ENCODE data around the gene LRRC57. TPM values are rescaled to one million over a fixed set of nuclear protein-coding genes. Genes with fewer than 3 reads are reported as not detected.

Gene LRRC57
- total RNA-seq, 4 donors from 2014 or later = 20.9 to 46.9 (median 31.8) TPM

DNA sequence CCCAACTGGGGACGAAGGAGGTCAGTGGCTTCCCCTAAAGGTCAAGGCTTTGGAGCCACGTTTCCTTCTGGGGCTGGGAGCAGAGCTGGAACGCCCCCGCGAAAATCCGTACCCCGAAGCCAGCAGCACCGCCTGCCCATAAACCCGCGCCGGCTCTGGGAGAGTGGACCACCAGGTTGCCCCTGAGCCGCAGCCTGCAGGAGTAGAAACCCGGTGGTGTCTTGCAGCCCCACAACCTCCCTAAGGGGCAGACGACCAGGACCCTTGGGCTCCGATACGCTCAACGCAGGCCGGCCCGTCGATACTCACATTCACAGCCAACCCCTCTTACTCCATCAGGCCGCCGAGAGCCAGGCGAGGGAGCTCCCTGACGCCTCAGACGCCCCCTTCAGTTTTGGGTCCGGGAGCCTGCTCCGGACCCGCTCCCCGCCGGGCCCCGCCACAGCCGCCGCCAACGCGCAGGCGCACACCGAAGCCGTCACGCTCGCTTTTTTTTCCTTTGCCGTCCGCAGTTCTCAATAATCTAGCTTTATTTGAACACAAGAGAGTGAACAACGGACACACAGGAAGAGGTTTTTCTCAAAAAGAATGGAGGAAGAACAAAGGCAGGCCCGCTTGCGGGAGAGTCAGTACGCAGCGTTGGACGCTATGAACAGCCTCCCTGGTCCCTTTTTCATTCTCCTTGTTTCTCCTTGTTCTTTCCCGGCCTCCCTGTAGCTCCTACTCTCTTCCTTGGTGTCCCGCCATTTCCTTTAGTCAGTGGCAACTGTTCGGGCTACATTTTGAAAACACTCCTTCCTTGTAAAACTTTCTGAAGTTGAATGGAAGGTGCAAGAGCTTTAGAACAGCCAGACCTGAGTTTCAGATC, 57.7 kb downstream of the LRRC57 start, which contains the start of gene ZNF106:
ZNF106 (minus strand) TSS at position 471 of the 868 bp plus-strand sequence. CDS start 18,852 bp downstream, outside the sequence.
- TF ChIP-seq POLR2A (IDR thresholded peaks at IDR 0.05) (peak; percentile 14 to 82), POLR2AphosphoS5 (IDR thresholded peaks at IDR 0.05) (peak; percentile 46 to 85 (median 77))
- TF ChIP-seq, protein P1, sequence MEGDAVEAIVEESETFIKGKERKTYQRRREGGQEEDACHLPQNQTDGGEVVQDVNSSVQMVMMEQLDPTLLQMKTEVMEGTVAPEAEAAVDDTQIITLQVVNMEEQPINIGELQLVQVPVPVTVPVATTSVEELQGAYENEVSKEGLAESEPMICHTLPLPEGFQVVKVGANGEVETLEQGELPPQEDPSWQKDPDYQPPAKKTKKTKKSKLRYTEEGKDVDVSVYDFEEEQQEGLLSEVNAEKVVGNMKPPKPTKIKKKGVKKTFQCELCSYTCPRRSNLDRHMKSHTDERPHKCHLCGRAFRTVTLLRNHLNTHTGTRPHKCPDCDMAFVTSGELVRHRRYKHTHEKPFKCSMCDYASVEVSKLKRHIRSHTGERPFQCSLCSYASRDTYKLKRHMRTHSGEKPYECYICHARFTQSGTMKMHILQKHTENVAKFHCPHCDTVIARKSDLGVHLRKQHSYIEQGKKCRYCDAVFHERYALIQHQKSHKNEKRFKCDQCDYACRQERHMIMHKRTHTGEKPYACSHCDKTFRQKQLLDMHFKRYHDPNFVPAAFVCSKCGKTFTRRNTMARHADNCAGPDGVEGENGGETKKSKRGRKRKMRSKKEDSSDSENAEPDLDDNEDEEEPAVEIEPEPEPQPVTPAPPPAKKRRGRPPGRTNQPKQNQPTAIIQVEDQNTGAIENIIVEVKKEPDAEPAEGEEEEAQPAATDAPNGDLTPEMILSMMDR (IDR thresholded peaks at IDR 0.05) = no peak
- H3K27me3 ChIP-seq = no peaks in the 10 kb centered on the region
- peak within 1 kb of the TSS; percentile 94 for H3K27ac ChIP-seq
- peak within 1 kb of the TSS; percentile 83 for H3K4me3 ChIP-seq
- WGBS = 1% methylated on average over 39 of the region's 51 CpGs
- no peaks in the 10 kb centered on the region for H3K36me3 ChIP-seq
- H3K4me1 ChIP-seq = peaks cover 42% of the 10 kb centered on the region
- DNase-seq (ENCODE audit: low spot score in 2 of 2) = peak; percentile 90
- no peaks in the 10 kb centered on the region for H3K9me3 ChIP-seq

DNA sequence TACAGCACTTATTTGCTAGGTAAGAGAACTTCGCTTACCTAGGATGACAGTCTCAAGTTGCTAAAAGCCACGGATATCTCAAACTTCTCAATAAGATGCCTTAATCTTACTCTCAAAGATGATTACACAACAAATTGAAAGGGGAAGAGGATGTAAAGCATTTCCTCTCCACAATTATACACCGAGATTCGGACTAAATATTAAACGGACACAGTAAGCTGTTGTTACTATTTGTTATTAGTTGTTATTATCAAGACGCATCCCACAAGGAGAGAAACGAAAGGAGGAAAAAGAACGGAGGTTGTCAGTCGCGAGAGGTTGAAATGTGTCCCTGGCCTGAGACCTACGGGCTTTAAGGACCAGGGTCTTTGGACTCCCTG, 58.3 kb downstream of the LRRC57 start:
- no peaks in the 10 kb centered on the region for H3K9me3 ChIP-seq
- H3K36me3 ChIP-seq = no peaks in the 10 kb centered on the region
- peaks cover 42% of the 10 kb centered on the region for H3K4me1 ChIP-seq
- TF ChIP-seq, protein P1 (IDR thresholded peaks at IDR 0.05) = no peak
- TF ChIP-seq POLR2AphosphoS5 (IDR thresholded peaks at IDR 0.05) (no peak), EP300 (IDR thresholded peaks at IDR 0.05) (no peak), POLR2A (IDR thresholded peaks at IDR 0.05) (no peak)
- peak overlapping the region; percentile 83 for H3K4me3 ChIP-seq
- no peaks in the 10 kb centered on the region for H3K27me3 ChIP-seq
- WGBS = 2% methylated on average over 11 of the region's 11 CpGs
- H3K27ac ChIP-seq = peak overlapping the region; percentile 94
- no peak for DNase-seq (ENCODE audit: low spot score in 2 of 2)

Other genes starting within 250 kb of the LRRC57 start
- gene CAPN3, start 189.3 kb downstream of the LRRC57 start, total RNA-seq = 100 to 1,000 TPM in 1 of 4 donors, 10 to 100 TPM in 3; 28.9 to 117 (median 50.1) TPM
- gene ZNF106, start 57.7 kb downstream of the LRRC57 start, total RNA-seq = 10 to 100 TPM; 38.6 to 50.2 (median 49.2) TPM
- gene SNAP23, start 53.2 kb downstream of the LRRC57 start, total RNA-seq = 10 to 100 TPM; 36.2 to 78.2 (median 50.3) TPM
- gene HAUS2, start within 50 bp of the LRRC57 start, total RNA-seq = 10 to 100 TPM; 16.9 to 33.2 (median 19.2) TPM
- gene STARD9, start 26.8 kb upstream of the LRRC57 start, total RNA-seq = 10 to 100 TPM in 1 of 4 donors, 1 to 10 TPM in 3; 5.0 to 24.6 (median 7.6) TPM
- gene CDAN1, start 188.3 kb upstream of the LRRC57 start, total RNA-seq = 10 to 100 TPM; 11.1 to 16.4 (median 15.0) TPM